Activated naive CD4-positive, alpha-beta T cell treated with anti-CD3 and anti-CD28 coated beads, Interleukin-2, amount 50 U/mL, for 24 hours (primary cell): ENCODE results near the gene LRP2BP.
"Not testable (repeated sequence)": the region's sequence is repeated elsewhere in the genome, so short reads cannot be mapped to it uniquely, and the experiment has no call there.

Experiments
- H3K27ac Mint-ChIP-seq: one replicate; pipeline ENCODE4 v1.8.0; 2021; ENCODE audit warnings: mild to moderate bottlenecking, mixed read lengths
- H3K27me3 Mint-ChIP-seq: one replicate; pipeline ENCODE4 v1.8.0; 2021; ENCODE audit warnings: mixed read lengths
- H3K36me3 Mint-ChIP-seq: one replicate; pipeline ENCODE4 v1.8.0; 2021; ENCODE audit warnings: mixed read lengths
- H3K4me1 Mint-ChIP-seq: one replicate; pipeline ENCODE4 v1.8.0; 2021; ENCODE audit warnings: mixed read lengths
- H3K4me3 Mint-ChIP-seq: one replicate; pipeline ENCODE4 v1.8.0; 2021; ENCODE audit warnings: mild to moderate bottlenecking, mixed read lengths
- H3K9me3 Mint-ChIP-seq: one replicate; pipeline ENCODE4 v1.8.0; 2021; ENCODE audit warnings: mixed read lengths

LRP2BP gene

DNA sequence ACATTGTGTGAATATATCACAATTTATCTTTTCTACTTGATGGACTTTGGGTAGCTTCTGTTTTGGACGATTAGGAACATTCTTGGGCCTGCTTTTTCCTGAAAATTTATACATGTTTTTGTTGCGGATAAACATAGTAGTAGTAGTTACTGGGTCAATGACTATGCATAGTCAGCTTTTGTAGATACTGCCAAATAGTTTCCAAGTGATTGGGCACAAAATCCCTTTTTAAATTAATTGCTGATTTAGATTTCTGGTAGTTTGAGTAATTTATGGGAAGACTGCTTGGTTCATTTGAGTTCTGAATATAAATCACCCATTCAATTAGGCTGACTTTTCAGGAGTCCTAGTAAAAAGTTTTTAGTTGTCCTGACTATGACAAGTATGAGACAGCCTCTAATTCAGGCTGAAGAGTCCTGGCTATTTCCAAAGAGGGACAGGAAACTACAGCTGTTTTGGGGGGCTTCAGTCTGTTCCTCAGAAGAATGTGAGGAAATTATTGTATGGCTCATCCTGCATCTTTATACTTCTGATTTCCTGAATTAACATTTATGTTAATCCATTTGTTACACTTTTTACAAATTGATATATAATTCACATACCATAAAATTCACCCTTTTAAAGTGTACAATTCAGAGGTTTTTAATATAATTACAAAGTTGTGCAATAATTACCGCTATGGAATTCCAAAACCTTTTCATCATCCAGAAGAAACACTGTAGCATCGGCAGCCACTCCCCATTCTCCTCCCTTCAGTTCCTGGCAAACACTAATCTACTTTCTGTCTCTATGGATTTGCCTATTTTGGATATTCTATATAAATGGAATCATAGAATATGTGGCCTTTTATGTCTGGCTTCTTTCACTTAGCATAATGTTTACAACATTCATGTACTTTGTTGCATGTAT, 14.2 kb downstream of the LRP2BP start:
- H3K36me3 Mint-ChIP-seq: peaks cover 7% of the 10 kb centered on the region
- peaks cover 14% of the 10 kb centered on the region for H3K4me1 Mint-ChIP-seq

DNA sequence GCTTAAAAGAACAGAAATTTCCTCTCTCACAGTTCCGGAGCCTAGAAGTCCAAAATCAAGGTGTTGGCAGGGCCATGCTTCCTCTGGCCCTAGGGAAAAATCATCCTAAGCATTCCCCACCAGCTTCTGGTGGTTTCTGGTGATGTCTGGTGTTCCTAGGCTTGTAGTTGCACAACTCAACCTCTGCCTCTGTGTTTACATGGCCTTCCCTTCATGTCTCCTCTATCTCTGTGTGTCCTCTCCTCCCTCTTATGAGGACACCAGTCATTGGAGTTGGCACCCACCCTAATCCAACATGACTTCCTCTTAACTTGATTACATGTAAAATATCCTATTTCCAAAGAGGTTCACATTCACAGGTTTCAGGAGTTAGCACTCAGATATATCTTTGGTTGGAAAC, 15.4 kb downstream of the LRP2BP start:
- Mint-ChIP-seq H3K9me3 (peaks cover 9% of the 10 kb centered on the region), H3K4me1 (peaks cover 10% of the 10 kb centered on the region)

More for the DNA sequence above, 14.2 kb downstream of the LRP2BP start:
- H3K27ac Mint-ChIP-seq: no peak overlapping the region
- no peak overlapping the region for H3K4me3 Mint-ChIP-seq
- H3K27me3 Mint-ChIP-seq: peaks cover 15% of the 10 kb centered on the region
- H3K9me3 Mint-ChIP-seq: peaks cover 9% of the 10 kb centered on the region

DNA sequence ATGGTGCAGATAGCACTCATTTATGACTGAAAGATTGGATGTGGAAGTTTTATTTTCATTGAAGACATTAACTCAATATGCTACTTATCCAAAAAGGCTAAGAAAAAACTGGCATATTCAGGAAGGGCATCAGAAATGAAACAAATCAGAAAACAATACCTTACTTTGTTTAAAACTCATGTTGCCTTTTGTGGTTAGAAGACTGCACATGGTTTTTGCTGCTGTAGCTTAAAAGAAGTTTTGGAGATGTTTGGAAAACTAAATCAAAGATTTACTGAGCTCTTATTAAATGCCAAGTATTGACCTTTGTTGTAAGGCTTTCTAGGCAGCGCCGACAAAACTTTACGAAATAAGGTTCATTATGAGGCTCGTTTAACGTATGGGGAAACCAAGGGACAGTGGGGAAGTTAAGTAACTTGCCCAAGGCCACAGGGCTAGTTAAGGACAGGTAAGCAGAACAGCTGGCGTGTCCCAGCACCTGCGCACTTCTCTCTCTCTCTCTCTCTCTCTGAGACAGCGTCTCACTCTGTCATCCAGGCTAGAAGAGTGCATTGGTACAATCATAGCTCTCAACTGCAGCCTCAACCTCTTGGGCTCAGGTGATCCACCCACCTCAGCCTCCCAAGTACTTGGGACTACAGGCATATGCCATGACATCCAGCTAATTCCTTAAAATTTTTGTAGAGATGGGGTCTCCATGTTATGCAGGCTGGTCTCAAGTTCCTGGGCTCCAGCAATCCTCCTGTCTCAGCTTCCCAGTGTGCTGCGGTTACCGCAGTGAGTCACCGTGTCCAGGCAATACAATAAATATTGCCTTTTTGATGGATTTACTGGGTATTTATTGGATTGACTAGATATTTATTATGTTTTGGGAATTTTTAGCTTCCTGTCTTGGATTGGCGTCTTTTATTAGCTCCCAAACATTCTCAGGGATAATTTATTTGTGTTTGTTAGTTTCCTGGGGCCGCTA, 16.1 kb downstream of the LRP2BP start:
- Mint-ChIP-seq H3K4me1 (peaks cover 3% of the 10 kb centered on the region), H3K36me3 (peaks cover 7% of the 10 kb centered on the region), H3K4me3 (no peak overlapping the region), H3K27ac (no peak overlapping the region), H3K27me3 (peaks cover 9% of the 10 kb centered on the region), H3K9me3 (peaks cover 9% of the 10 kb centered on the region)

More for the DNA sequence above, 15.4 kb downstream of the LRP2BP start:
- no peak overlapping the region for H3K27ac Mint-ChIP-seq
- peaks cover 7% of the 10 kb centered on the region for H3K36me3 Mint-ChIP-seq
- no peak overlapping the region for H3K4me3 Mint-ChIP-seq
- H3K27me3 Mint-ChIP-seq: peaks cover 10% of the 10 kb centered on the region

DNA sequence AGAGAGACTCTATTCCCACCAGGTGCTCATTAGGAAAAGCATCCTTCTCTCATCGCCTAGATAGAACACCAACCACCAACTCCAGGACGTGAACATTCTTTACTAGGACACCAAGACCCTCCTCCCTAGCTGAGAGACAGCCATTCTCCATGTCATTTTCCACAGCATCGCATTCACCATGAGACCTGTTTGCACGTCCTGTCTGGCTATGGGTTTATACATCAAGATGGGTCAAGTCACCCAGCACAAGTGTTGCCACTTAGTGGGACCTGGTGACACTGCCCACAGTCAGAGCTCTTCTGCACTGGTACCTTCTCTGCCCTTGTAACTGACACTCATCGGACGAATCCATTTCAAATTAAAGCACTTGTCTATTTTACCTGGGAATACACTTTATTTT, 17.5 kb downstream of the LRP2BP start:
- Mint-ChIP-seq H3K36me3 (peaks cover 7% of the 10 kb centered on the region), H3K9me3 (peaks cover 9% of the 10 kb centered on the region), H3K4me3 (no peak overlapping the region), H3K4me1 (no peaks in the 10 kb centered on the region), H3K27ac (no peak overlapping the region), H3K27me3 (no peaks in the 10 kb centered on the region)

DNA sequence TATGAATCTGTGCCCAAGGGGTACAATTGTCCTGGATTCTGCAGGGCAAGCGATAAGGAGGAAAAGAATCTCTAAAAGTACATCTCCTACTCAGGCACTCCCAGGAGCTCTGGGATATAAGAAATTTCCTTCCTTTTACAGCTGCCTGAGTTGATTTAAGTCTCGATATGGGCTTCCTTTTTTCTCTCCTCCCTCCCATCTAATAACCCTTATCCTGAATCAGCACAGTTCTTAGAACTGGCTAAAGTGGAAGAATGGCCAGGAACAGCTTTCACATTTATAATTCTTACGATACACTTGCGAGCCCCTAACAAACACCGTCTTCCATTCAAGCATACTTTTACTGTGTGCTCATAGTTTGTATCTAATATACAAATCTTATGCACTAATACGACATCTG, 21.2 kb downstream of the LRP2BP start:
- H3K36me3 Mint-ChIP-seq: peaks cover 4% of the 10 kb centered on the region
- no peaks in the 10 kb centered on the region for H3K4me1 Mint-ChIP-seq
- no peak overlapping the region for H3K4me3 Mint-ChIP-seq
- no peak overlapping the region for H3K27ac Mint-ChIP-seq
- H3K27me3 Mint-ChIP-seq: no peaks in the 10 kb centered on the region
- no peaks in the 10 kb centered on the region for H3K9me3 Mint-ChIP-seq

DNA sequence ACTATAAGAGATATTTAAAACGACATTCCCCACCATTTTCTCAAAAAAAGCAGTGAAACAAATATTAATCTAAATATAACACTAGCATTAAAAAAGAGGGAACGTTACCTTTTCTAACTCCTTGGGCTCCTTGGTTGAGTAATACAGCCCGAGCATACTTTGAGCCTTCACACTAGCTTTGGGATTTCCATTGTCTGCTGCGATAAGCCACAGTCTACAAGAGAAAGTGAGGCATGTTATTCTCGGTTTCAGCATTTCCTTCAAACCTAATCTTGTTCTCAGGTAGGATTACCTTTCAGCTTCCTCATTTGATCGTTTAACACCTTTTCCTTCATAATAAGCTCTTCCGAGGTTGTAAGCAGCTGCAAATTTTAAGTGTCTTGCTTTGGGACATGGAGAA, 21.7 kb downstream of the LRP2BP start:
- Mint-ChIP-seq H3K36me3 (peaks cover 4% of the 10 kb centered on the region), H3K4me1 (no peaks in the 10 kb centered on the region), H3K27ac (no peak overlapping the region), H3K4me3 (no peak overlapping the region), H3K27me3 (no peaks in the 10 kb centered on the region), H3K9me3 (no peaks in the 10 kb centered on the region)

DNA sequence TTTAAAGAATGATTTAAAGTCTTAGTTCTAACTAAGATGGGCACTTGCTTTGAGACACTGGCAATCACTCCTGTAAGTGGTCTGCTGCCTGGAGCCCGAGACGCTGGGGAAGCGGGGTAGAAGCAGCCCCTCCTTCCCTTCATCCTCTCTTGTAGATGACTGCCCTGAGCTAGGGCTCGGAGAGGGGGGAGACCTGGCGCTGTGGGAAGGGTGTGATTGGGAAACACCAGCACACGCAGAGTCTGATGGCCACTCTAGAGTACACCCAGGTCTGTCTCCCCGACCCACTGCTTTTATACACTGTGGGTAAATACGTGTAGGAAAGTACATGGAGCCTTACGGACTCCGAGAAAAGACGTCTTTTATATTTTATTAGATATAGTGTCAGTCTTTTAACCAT, 24.0 kb downstream of the LRP2BP start:
- Mint-ChIP-seq H3K27ac (no peak overlapping the region), H3K27me3 (no peaks in the 10 kb centered on the region), H3K36me3 (no peaks in the 10 kb centered on the region), H3K4me1 (no peaks in the 10 kb centered on the region), H3K9me3 (no peaks in the 10 kb centered on the region), H3K4me3 (no peak overlapping the region)

DNA sequence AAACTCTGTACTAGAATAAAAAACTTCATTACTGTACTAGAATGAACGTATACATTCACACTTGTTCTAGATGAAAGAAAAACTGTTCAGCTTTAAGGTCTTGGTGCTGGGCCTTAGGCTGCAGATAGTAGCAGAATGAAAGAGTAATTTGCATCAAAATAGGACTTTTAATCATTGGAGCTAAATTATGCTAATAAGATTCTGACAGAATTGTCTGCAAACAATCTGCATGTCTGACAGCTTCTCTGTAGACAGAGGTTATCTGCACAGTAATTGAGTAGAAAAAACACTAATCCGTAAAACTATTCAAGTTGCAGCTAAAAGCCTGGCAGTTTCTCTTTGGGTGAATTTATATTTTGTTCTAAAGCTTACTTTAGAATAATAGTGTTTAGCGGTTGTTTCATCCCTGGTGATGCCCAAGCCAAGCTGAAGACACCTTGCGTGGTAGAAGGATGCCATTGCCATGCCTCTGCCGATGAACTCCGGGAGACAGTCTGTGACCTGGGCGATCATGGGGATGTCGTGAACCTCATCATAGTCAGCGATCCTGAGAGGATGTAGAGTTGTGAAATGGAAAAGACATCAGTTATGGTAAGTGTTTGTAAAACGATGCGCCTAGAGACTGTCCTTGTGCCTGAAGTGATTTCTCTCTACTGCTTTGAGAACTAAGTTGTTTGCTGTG, 25.3 kb downstream of the LRP2BP start:
- Mint-ChIP-seq H3K27me3 (no peaks in the 10 kb centered on the region), H3K9me3 (no peaks in the 10 kb centered on the region), H3K27ac (no peak overlapping the region), H3K4me3 (no peak overlapping the region), H3K4me1 (no peaks in the 10 kb centered on the region), H3K36me3 (no peaks in the 10 kb centered on the region)

DNA sequence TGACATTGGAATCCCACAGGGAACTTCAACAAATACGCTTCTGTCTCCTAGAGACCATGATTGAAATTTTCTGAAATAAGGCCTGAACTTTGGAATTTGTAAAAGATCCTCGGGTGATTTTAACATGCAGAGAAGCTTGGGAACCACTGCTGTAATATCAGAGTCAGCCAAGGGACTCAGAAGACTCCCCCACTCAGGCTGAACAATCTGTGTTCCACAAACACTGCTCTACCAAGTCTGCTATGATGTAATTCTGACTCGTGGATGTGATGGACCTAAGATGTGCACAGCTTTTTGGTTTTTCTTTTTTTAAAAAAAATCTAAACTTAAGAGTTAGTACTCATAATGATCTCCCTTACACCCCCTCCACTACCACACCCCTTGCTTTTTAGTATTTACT, 26.0 kb downstream of the LRP2BP start:
- Mint-ChIP-seq H3K9me3 (no peaks in the 10 kb centered on the region), H3K4me3 (no peak overlapping the region), H3K36me3 (no peaks in the 10 kb centered on the region), H3K4me1 (no peaks in the 10 kb centered on the region), H3K27ac (no peak overlapping the region), H3K27me3 (no peaks in the 10 kb centered on the region)

DNA sequence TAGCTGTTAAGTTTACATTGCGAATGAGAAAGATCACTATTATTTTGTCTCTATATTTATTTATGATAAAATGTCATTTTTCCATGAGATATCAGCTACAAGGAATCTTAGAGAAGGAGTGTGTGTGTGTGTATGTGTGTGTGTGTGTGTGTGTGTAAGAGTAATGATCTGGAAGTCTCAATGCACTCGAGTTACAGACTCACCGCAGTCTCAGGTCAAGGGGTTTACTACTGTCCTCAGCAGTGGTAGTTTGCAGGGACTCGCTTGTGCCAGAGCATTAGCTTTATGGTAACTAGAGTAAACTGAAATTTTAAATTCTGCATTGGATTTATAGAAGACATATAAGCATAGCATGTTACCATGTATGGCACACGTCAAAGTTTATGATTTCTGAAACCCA, 30.8 kb downstream of the LRP2BP start:
- H3K36me3 Mint-ChIP-seq: peaks cover 4% of the 10 kb centered on the region
- no peak overlapping the region for H3K4me3 Mint-ChIP-seq
- no peaks in the 10 kb centered on the region for H3K9me3 Mint-ChIP-seq
- no peaks in the 10 kb centered on the region for H3K4me1 Mint-ChIP-seq
- no peak overlapping the region for H3K27ac Mint-ChIP-seq
- no peaks in the 10 kb centered on the region for H3K27me3 Mint-ChIP-seq

DNA sequence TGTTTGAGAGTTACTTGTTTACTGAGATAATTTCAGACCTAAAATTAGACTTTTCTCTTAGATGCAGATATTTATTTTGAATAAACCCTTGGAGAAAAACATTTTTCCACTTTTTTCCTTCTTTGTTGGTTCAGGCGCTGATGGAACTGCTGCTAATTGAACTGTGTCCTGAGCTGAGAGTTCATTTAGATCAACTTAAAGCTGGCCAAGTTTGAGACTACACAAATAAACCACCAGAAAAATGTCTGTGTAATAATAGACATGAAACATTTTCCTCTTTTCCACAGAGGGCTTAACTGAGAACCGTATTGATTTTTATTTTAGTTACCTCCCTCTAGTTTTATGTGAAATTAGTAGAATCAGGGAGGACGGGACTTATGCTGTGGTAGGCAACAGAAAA, 32.5 kb downstream of the LRP2BP start:
- no peaks in the 10 kb centered on the region for H3K27me3 Mint-ChIP-seq
- H3K36me3 Mint-ChIP-seq: peaks cover 7% of the 10 kb centered on the region
- H3K27ac Mint-ChIP-seq: no peak overlapping the region
- no peaks in the 10 kb centered on the region for H3K9me3 Mint-ChIP-seq
- no peaks in the 10 kb centered on the region for H3K4me1 Mint-ChIP-seq
- H3K4me3 Mint-ChIP-seq: no peak overlapping the region

DNA sequence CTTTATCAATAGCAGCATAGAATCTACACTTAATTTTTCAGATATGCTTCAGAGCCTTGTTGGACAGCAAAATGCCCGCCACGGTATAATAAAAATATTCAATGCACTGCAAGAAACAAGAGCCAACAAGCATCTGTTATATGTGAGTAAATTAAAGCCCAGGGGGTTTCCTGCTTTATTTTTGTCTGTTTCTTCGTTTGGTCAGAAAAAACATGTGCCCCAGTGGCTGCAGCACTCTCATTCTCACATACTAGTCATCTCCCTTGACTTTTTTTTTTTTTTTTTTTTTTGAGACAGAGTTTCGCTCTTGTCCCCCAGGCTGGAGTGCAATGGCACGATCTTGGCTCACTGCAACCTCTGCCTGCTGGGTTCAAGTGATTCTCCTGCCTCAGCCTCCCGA, 33.2 kb downstream of the LRP2BP start:
- peaks cover 11% of the 10 kb centered on the region for H3K36me3 Mint-ChIP-seq
- not testable (repeated sequence) for H3K4me1 Mint-ChIP-seq, H3K27ac Mint-ChIP-seq, H3K9me3 Mint-ChIP-seq, H3K27me3 Mint-ChIP-seq, H3K4me3 Mint-ChIP-seq

DNA sequence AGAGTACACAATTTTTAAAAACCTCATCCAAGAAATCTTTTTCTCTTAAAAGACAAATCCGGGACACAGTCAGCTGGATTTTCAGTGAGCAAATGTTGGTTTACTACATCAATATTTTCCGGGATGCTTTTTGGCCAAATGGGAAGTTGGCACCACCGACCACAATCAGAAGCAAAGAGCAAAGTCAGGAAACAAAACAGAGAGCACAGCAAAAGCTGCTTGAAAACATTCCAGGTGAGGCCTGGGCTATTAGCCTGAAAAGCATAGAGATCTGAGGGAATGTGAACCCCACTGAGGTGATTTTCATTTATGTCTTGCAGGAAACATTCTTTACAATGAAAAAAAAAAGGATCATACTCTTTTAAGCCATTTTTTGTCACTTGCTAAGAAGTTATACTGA, 33.9 kb downstream of the LRP2BP start:
- Mint-ChIP-seq H3K4me3 (no peak overlapping the region), H3K36me3 (peaks cover 16% of the 10 kb centered on the region), H3K4me1 (no peaks in the 10 kb centered on the region), H3K27ac (no peak overlapping the region), H3K9me3 (no peaks in the 10 kb centered on the region), H3K27me3 (no peaks in the 10 kb centered on the region)

DNA sequence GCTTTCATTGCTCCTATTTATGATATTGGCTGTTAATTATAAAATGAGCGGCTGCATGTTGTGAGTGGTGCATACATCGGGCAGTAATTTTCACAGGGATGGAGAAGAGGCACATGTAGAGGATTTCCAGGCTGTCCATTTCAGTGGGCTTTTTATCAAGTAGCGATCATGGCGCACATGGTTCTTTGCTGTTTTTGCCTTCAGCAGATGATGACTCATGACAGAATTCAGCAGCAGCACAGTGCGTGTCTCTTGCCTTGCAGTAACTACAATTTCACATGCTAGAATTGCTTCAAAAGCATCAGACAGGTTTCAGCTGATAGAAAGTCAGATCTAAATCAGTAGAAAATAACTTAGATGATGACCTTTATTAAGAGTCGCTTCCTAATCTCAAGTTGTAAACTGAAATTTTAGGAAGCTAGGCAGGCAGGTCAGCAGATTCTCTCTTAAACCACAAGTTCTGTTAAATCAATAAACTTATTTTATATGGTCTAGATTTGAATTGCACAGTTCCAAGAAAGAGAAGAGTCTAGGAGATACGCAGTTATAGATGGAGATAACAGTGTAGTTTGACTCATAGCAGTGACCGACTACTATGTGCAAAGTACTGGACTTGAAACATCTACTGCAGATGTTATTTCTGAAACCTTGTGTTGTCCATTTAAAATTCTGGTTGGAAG, 35.8 kb downstream of the LRP2BP start:
- Mint-ChIP-seq H3K9me3 (no peaks in the 10 kb centered on the region), H3K4me1 (no peaks in the 10 kb centered on the region), H3K36me3 (peaks cover 16% of the 10 kb centered on the region), H3K27ac (no peak overlapping the region), H3K27me3 (no peaks in the 10 kb centered on the region), H3K4me3 (no peak overlapping the region)

DNA sequence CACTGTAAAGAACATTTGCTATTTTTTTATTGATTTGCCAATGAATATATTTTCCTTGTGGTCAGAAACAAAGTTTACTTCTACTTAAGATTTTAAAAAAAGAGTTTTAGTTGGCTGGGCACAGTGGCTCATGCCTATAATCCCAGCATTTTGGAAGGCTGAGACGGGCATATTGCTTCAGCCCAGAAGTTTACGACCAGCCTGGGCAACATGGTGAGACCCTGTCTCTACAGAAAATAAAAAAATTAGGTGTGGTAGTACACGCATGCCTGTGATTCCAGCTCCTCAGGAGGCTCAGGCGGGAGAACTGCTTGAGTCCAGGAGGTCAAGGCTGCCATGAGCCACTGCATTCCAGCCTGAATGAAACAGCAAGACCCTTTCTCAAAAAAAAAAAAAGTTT, 36.8 kb downstream of the LRP2BP start:
- H3K4me3 Mint-ChIP-seq: no peak overlapping the region
- no peaks in the 10 kb centered on the region for H3K27me3 Mint-ChIP-seq
- no peaks in the 10 kb centered on the region for H3K9me3 Mint-ChIP-seq
- H3K36me3 Mint-ChIP-seq: peaks cover 16% of the 10 kb centered on the region
- no peak overlapping the region for H3K27ac Mint-ChIP-seq
- no peaks in the 10 kb centered on the region for H3K4me1 Mint-ChIP-seq
